Muscle of arm (tissue), 12 donors: Measurements from ENCODE around the gene HSD11B2. TPM values are rescaled to one million over a fixed set of nuclear protein-coding genes. Genes with fewer than 3 reads are reported as not detected.

Experiments
- DNase-seq: peaks from one replicate; pipeline ENCODE4 v3.0.0-alpha.2; 2013
- polyA plus RNA-seq, 12 donors: library from polyadenylated mRNA; unstranded; fragments of 120-200 nt; gene quantifications; one replicate each; pipeline ENCODE4 v1.2.1, GENCODE V29; 2013; ENCODE audit not compliant: insufficient read length in 12 of 12

HSD11B2 gene
- polyA plus RNA-seq, 12 donors = 5.1 to 11.8 (median 8.1) TPM; not detected in 1

- no peak for DNase-seq
Observed at GRCh38 chr16:67451061-67451703, 20.3 kb downstream of the HSD11B2 start.

- no peak for DNase-seq
Observed at GRCh38 chr16:67451704-67452435, 20.9 kb downstream of the HSD11B2 start.

GRCh38 chr16:67454104-67454503 lies 23.2 kb downstream of the HSD11B2 start:
- DNase-seq = no peak

- no peak for DNase-seq
Observed at GRCh38 chr16:67454852-67455251, 23.9 kb downstream of the HSD11B2 start.

GRCh38 chr16:67456391-67457081 lies 25.6 kb downstream of the HSD11B2 start:
- peak; percentile 45 for DNase-seq

GRCh38 chr16:67457611-67458010 lies 26.7 kb downstream of the HSD11B2 start:
- no peak for DNase-seq

GRCh38 chr16:67458121-67458641 lies 27.3 kb downstream of the HSD11B2 start:
- no peak for DNase-seq

GRCh38 chr16:67459066-67459860 lies 28.3 kb downstream of the HSD11B2 start:
- DNase-seq = peak; percentile 48

- peak; percentile 55 for DNase-seq
Observed at GRCh38 chr16:67459861-67460150, 28.9 kb downstream of the HSD11B2 start.

GRCh38 chr16:67460168-67460567 lies 29.2 kb downstream of the HSD11B2 start:
- DNase-seq = peak; percentile 37

- no peak for DNase-seq
Observed at GRCh38 chr16:67460961-67461360, 30.0 kb downstream of the HSD11B2 start.

- no peak for DNase-seq
Observed at GRCh38 chr16:67461600-67462278, 30.8 kb downstream of the HSD11B2 start.

- DNase-seq = no peak
Observed at GRCh38 chr16:67462279-67462655, 31.3 kb downstream of the HSD11B2 start.

- no peak for DNase-seq
Observed at GRCh38 chr16:67463059-67463458, 32.1 kb downstream of the HSD11B2 start.

- no peak for DNase-seq
Observed at GRCh38 chr16:67463691-67464090, 32.8 kb downstream of the HSD11B2 start.

GRCh38 chr16:67464565-67464964 lies 33.6 kb downstream of the HSD11B2 start:
- no peak for DNase-seq

- no peak for DNase-seq
Observed at GRCh38 chr16:67466581-67466980, 35.7 kb downstream of the HSD11B2 start.

- DNase-seq = no peak
Observed at GRCh38 chr16:67468731-67469130, 37.8 kb downstream of the HSD11B2 start.

GRCh38 chr16:67470359-67470758 lies 39.4 kb downstream of the HSD11B2 start:
- DNase-seq = peak; percentile 59

GRCh38 chr16:67471758-67472384 lies 41.0 kb downstream of the HSD11B2 start:
- no peak for DNase-seq
